Measurements from ENCODE around the gene B3GNT3.
"Not testable (repeated sequence)": the region's sequence is repeated elsewhere in the genome, so short reads cannot be mapped to it uniquely, and the experiment has no call there.

The B3GNT3 gene

DNA sequence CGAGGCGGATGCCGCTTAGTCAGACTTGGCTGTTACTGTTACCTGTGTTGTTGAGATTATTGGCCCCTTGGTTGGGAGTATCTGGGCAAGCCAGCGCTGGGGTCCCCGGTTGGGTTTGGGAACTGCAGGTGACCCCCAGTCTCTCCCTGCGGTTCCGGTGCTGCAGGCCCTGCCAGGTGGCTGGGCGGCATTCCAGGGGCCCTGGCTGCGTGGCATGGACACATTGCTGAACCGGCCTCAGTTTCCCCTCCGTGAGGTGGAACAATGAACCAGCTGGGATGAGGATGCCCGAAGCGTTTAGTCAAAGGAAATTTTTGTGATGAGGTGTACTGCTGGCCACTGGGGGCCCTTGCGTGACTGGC is 538 bp downstream of the B3GNT3 start:
- no peak for DNase-seq (ENCODE audit: low read depth)
- TF ChIP-seq, protein P1, sequence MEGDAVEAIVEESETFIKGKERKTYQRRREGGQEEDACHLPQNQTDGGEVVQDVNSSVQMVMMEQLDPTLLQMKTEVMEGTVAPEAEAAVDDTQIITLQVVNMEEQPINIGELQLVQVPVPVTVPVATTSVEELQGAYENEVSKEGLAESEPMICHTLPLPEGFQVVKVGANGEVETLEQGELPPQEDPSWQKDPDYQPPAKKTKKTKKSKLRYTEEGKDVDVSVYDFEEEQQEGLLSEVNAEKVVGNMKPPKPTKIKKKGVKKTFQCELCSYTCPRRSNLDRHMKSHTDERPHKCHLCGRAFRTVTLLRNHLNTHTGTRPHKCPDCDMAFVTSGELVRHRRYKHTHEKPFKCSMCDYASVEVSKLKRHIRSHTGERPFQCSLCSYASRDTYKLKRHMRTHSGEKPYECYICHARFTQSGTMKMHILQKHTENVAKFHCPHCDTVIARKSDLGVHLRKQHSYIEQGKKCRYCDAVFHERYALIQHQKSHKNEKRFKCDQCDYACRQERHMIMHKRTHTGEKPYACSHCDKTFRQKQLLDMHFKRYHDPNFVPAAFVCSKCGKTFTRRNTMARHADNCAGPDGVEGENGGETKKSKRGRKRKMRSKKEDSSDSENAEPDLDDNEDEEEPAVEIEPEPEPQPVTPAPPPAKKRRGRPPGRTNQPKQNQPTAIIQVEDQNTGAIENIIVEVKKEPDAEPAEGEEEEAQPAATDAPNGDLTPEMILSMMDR (IDR thresholded peaks at IDR 0.05; ENCODE audit: low read depth, low read length) = no peak
- TF ChIP-seq MAX (IDR thresholded peaks at IDR 0.05; ENCODE audit: low read depth, low read length) (no peak), POLR2A (IDR thresholded peaks at IDR 0.05; ENCODE audit: extremely low read depth, insufficient read length) (no peak), MYC (IDR thresholded peaks at IDR 0.05; ENCODE audit: low read depth, low read length) (no peak)
- H3K4me3 ChIP-seq (ENCODE audit: low read depth, low read length) = no peak overlapping the region

DNA sequence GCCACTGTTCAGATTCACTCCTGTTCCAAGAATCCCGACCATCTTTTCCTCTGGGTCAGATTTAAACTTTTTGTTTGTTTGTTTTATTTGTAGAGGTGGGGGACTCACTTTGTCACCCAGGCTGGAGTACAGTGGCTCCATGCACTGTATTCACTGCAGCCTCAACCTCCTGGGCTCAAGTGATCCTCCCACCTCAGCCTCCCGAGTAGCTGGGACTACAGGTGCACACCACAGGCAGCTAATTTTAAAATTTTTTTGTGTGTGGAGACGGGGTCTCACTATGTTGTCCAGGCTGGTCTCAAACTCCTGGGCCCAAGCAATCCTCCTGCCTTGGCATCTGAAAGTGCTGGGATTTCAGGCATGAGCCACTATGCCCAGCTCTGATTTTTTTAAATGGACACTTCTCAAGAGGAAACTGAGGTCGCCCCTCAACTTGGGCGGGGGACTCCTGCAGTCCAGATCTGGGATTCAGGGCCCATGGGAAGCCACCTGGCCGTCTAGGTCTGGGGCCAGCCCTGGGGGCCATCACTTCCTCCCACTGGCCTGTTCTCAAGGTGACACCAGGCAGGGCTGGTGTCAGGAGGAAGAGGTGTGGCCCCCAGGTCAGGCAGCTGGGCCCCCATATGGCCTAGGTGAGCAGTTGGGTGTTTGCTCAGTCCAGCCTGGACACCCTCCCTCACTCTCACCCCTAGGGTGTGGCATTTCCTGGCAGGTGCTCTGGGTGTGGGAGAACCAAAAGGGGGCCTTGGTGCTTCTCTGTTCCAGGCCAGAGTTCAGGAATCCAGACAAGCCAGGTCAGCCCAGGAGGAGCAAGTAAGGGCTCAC is 1.3 kb downstream of the B3GNT3 start:
- H3K4me3 ChIP-seq (ENCODE audit: low read depth, low read length) = no peak overlapping the region
- TF ChIP-seq, protein P1 (IDR thresholded peaks at IDR 0.05; ENCODE audit: low read depth, low read length) = no peak
- DNase-seq (ENCODE audit: low read depth) = no peak

- TF ChIP-seq POLR2A (IDR thresholded peaks at IDR 0.05; ENCODE audit: extremely low read depth, insufficient read length) = no peak
- TF ChIP-seq MAX (IDR thresholded peaks at IDR 0.05; ENCODE audit: low read depth, low read length) = no peak
- TF ChIP-seq MYC (IDR thresholded peaks at IDR 0.05; ENCODE audit: low read depth, low read length) = no peak
- TF ChIP-seq, protein P1 (IDR thresholded peaks at IDR 0.05; ENCODE audit: low read depth, low read length) = no peak
Observed at GRCh38 chr19:17796838-17797423, 2.0 kb downstream of the B3GNT3 start.

GRCh38 chr19:17797424-17798201 is 2.7 kb downstream of the B3GNT3 start:
- DNase-seq (ENCODE audit: low read depth) = no peak
- TF ChIP-seq, protein P1 (IDR thresholded peaks at IDR 0.05; ENCODE audit: low read depth, low read length) = no peak
- TF ChIP-seq MYC (IDR thresholded peaks at IDR 0.05; ENCODE audit: low read depth, low read length) (no peak), MAX (IDR thresholded peaks at IDR 0.05; ENCODE audit: low read depth, low read length) (no peak), POLR2A (IDR thresholded peaks at IDR 0.05; ENCODE audit: extremely low read depth, insufficient read length) (no peak)
- no peak overlapping the region for H3K4me3 ChIP-seq (ENCODE audit: low read depth, low read length)

More at GRCh38 chr19:17796838-17797423, 2.0 kb downstream of the B3GNT3 start:
- no peak overlapping the region for H3K4me3 ChIP-seq (ENCODE audit: low read depth, low read length)
- DNase-seq (ENCODE audit: low read depth) = no peak

GRCh38 chr19:17798599-17798998 is 3.7 kb downstream of the B3GNT3 start:
- DNase-seq (ENCODE audit: low read depth); H3K4me3 ChIP-seq (ENCODE audit: low read depth, low read length): not testable (repeated sequence)

DNA sequence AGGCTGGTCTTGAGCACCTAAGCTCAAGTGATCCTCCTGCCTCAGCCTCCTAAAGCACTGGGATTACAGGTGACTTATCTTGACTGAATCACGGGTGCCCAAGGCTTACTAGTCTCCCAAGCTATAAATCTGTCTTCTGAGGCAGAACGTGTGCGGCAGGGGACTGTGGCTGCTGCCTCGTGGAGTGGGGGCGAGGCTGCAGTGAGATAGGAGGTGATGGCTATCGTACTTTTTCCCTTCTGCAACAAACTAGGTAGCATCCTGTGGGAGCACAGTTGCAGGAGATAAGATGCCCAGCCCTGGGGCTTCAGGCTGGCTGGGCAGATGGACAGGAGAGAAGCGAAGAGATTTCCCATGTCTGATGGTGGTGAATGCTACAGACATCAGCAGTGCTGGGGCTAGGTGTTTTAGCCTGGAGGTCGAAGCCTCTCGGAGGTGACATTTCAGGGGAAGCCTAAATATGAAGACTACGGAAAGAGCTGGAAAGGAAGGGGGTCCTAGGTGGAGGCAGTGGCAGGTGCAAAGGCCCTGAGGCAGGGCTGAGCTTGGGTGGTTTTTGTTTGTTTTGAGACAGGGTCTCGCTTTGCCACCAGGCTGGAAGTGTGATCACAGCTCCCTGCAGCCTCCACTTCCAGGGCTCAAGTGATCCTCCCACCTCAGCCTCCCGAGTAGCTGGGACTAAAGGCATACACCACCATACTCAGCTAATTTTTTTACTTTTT is 7.4 kb downstream of the B3GNT3 start:
- no peak for DNase-seq (ENCODE audit: low read depth)
- H3K4me3 ChIP-seq (ENCODE audit: low read depth, low read length) = no peak overlapping the region
- no peak for TF ChIP-seq MAX (IDR thresholded peaks at IDR 0.05; ENCODE audit: low read depth, low read length)
- no peak for TF ChIP-seq POLR2A (IDR thresholded peaks at IDR 0.05; ENCODE audit: extremely low read depth, insufficient read length)
- TF ChIP-seq, protein P1 (IDR thresholded peaks at IDR 0.05; ENCODE audit: low read depth, low read length) = no peak
- no peak for TF ChIP-seq MYC (IDR thresholded peaks at IDR 0.05; ENCODE audit: low read depth, low read length)

Measured in NB4 (cell line).